HS-27A (cell line): ENCODE results near the gene IMP4.
"Not testable (repeated sequence)": the region's sequence is repeated elsewhere in the genome, so short reads cannot be mapped to it uniquely, and the experiment has no call there.

Experiments used
- DNase-seq: peaks from one replicate; pipeline ENCODE4 v3.0.0-alpha.2; 2012; ENCODE audit warnings: low read depth, missing footprints

Gene IMP4

GRCh38 chr2:130342533-130343275 lies at the start of gene IMP4:
TSS of gene IMP4 (plus strand) at chr2:130342897. CDS start at chr2:130342933, 36 bp downstream.
- DNase-seq: peak; percentile 100

- DNase-seq: no peak
Measured at GRCh38 chr2:130300258-130300969, 42.3 kb upstream of the IMP4 start.

- no peak for DNase-seq
Measured at GRCh38 chr2:130300970-130301348, 41.7 kb upstream of the IMP4 start.

GRCh38 chr2:130302164-130302886 lies 40.4 kb upstream of the IMP4 start:
- no peak for DNase-seq

GRCh38 chr2:130303169-130303568 lies 39.5 kb upstream of the IMP4 start:
- DNase-seq: no peak

- DNase-seq: no peak
Measured at GRCh38 chr2:130304726-130305125, 38.0 kb upstream of the IMP4 start.

GRCh38 chr2:130307850-130308249 lies 34.8 kb upstream of the IMP4 start:
- no peak for DNase-seq

GRCh38 chr2:130310881-130311280 lies 31.8 kb upstream of the IMP4 start:
- no peak for DNase-seq

GRCh38 chr2:130313812-130314334 lies 28.8 kb upstream of the IMP4 start:
- no peak for DNase-seq

GRCh38 chr2:130314377-130314776 lies 28.3 kb upstream of the IMP4 start:
- no peak for DNase-seq

- DNase-seq: no peak
Measured at GRCh38 chr2:130316596-130316995, 26.1 kb upstream of the IMP4 start.

- DNase-seq: no peak
Measured at GRCh38 chr2:130318906-130319305, 23.8 kb upstream of the IMP4 start.

- DNase-seq: no peak
Measured at GRCh38 chr2:130319536-130319935, 23.2 kb upstream of the IMP4 start.

GRCh38 chr2:130327703-130328527 lies 14.8 kb upstream of the IMP4 start:
- no peak for DNase-seq

GRCh38 chr2:130328710-130329109 lies 14.0 kb upstream of the IMP4 start:
- DNase-seq: no peak

- peak; percentile 66 for DNase-seq
Measured at GRCh38 chr2:130332271-130333073, 10.2 kb upstream of the IMP4 start.

- not testable (repeated sequence) for DNase-seq
Measured at GRCh38 chr2:130333253-130333652, 9.4 kb upstream of the IMP4 start.

- DNase-seq: no peak
Measured at GRCh38 chr2:130334026-130334425, 8.7 kb upstream of the IMP4 start.

- no peak for DNase-seq
Measured at GRCh38 chr2:130335226-130335625, 7.5 kb upstream of the IMP4 start.

- no peak for DNase-seq
Measured at GRCh38 chr2:130336150-130336876, 6.4 kb upstream of the IMP4 start.
